Epithelial cell of proximal tubule (primary cell): ENCODE measurements around the gene ADAMTSL4. TPM values are rescaled to one million over a fixed set of nuclear protein-coding genes. Genes with fewer than 3 reads are reported as not detected.

ENCODE experiments used
- DNase-seq: peaks from one replicate; pipeline ENCODE4 v3.0.0-alpha.2; 2011; ENCODE audit warnings: low read depth
- H3K4me3 ChIP-seq: 2 replicates; pipeline ENCODE4 v1.5.1; 2011; ENCODE audit warnings: low read depth, mild to moderate bottlenecking, low read length
- CTCF ChIP-seq: conservative IDR thresholded peaks from 2 replicates; pipeline ENCODE4 v1.5.1; 2012; ENCODE audit warnings: low read depth, mild to moderate bottlenecking, low read length
- total RNA-seq: library from RNA; depleted of rRNA; stranded (reverse); fragments of >200 nt; gene quantifications from 2 replicates; pipeline ENCODE4 v1.2.3, GENCODE V29; 2015

The ADAMTSL4 gene
- total RNA-seq, 1 donor from 2014 or later, result 7.3 TPM

GRCh38 chr1:150555198-150555970, 6.2 kb downstream of the ADAMTSL4 start:
- DNase-seq, result no peak
- TF ChIP-seq CTCF, result no peak
- H3K4me3 ChIP-seq, result no peak overlapping the region

GRCh38 chr1:150555971-150556865, 7.0 kb downstream of the ADAMTSL4 start:
- H3K4me3 ChIP-seq, result no peak overlapping the region
- DNase-seq, result no peak
- TF ChIP-seq CTCF, result no peak

- H3K4me3 ChIP-seq, result no peak overlapping the region
- no peak for TF ChIP-seq CTCF
- no peak for DNase-seq
Measured at GRCh38 chr1:150557065-150557600, 7.9 kb downstream of the ADAMTSL4 start.

GRCh38 chr1:150557813-150558212, 8.6 kb downstream of the ADAMTSL4 start:
- no peak for TF ChIP-seq CTCF
- H3K4me3 ChIP-seq, result no peak overlapping the region
- DNase-seq, result no peak

GRCh38 chr1:150558303-150558704, 9.1 kb downstream of the ADAMTSL4 start:
- TF ChIP-seq CTCF, result no peak
- no peak for DNase-seq
- H3K4me3 ChIP-seq, result no peak overlapping the region

- TF ChIP-seq CTCF, result no peak
- no peak overlapping the region for H3K4me3 ChIP-seq
- no peak for DNase-seq
Measured at GRCh38 chr1:150558761-150559655, 9.8 kb downstream of the ADAMTSL4 start.
